ENCODE data around the gene PXDN.
"Not testable (repeated sequence)": the region's sequence is repeated elsewhere in the genome, so short reads cannot be mapped to it uniquely, and the experiment has no call there.

PXDN gene

DNA sequence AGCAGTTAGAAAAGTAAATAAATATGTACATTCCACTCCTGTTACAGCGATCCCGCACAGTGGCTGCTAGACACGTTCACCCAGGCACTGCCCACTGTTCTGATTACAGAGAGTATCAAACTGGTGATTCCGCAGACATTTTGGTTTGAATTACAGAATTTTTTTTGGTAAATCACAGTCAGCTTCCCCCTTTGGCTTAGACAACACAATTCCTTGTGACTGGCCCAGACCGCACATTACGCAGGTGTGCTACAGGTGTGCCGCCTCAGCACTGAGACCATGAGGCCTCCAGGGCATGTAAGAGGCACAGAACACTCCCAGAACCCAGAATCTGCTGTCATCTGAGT is 112.3 kb downstream of the PXDN start:
- intact Hi-C loops (cut with micrococcal nuclease): no loop called here
- no peaks in the 10 kb centered on the region for H3K36me3 Mint-ChIP-seq (ENCODE audit: low read depth)

DNA sequence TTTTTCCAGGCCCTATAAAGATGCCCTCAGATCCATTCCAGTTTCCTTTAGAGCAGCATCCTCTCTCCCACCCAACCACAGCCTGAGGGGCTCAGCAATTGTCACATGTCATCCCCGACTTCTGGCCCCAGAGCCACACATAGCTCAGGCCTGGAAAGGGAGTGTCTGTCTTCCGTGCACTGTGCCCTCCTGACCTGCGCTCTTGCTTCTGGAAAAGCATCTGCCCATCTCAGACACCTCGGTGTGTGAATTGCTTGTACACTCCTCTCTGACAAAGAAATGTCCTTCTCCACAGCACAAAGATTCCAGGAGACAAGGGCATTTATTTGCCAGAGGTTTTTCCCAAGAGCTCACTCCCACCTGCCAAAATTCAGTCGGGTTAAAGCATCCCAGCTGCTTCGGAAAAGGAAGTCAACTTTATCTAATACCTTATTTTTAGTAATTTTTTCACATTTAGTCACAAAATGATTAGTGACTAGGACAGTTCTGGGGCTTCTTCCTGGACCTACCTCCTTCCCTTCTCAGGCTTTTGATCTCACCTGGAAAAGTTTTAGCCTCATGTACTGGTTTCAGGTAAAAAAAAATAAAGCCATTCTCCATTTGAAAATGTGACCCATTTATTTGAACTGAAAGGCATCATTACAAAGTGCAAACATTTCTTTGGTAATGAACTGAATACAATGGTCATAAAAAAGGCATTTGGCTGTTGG is 112.9 kb downstream of the PXDN start:
- H3K4me3 Mint-ChIP-seq: no peak overlapping the region
- H3K27me3 Mint-ChIP-seq: no peaks in the 10 kb centered on the region
- H3K27ac Mint-ChIP-seq: no peak overlapping the region
- no peaks in the 10 kb centered on the region for H3K9me3 Mint-ChIP-seq
- intact Hi-C loops (cut with micrococcal nuclease): no loop called here
- no peaks in the 10 kb centered on the region for H3K36me3 Mint-ChIP-seq (ENCODE audit: low read depth)
- H3K4me1 Mint-ChIP-seq (ENCODE audit: low read depth): no peaks in the 10 kb centered on the region

More for the DNA sequence above, 112.3 kb downstream of the PXDN start:
- H3K27ac Mint-ChIP-seq: no peak overlapping the region
- no peak overlapping the region for H3K4me3 Mint-ChIP-seq
- H3K4me1 Mint-ChIP-seq (ENCODE audit: low read depth): no peaks in the 10 kb centered on the region
- no peaks in the 10 kb centered on the region for H3K27me3 Mint-ChIP-seq
- H3K9me3 Mint-ChIP-seq: no peaks in the 10 kb centered on the region

DNA sequence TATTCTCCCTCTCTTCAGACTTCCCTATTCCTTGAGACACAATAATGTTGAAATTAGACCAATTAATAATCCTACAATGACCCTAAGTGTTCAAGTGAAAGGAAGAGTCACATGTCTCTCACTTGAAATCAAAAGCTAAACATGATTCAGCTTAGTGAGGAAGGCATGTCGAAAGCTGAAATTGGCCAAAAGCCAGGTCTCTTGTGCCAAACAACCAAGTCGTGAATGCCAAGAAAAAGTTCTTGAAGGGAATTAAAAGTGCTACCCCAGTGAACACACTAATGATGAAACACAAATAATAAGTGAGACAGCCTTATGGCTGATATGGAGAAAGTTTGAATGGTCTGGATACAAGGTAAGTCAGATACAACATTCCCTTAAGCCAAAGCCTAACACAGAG is 115.4 kb downstream of the PXDN start:
- intact Hi-C loops (cut with micrococcal nuclease): no loop called here
- Mint-ChIP-seq H3K9me3 (no peaks in the 10 kb centered on the region), H3K4me1 (ENCODE audit: low read depth) (no peaks in the 10 kb centered on the region), H3K36me3 (ENCODE audit: low read depth) (no peaks in the 10 kb centered on the region), H3K4me3 (no peak overlapping the region), H3K27ac (no peak overlapping the region), H3K27me3 (no peaks in the 10 kb centered on the region)

DNA sequence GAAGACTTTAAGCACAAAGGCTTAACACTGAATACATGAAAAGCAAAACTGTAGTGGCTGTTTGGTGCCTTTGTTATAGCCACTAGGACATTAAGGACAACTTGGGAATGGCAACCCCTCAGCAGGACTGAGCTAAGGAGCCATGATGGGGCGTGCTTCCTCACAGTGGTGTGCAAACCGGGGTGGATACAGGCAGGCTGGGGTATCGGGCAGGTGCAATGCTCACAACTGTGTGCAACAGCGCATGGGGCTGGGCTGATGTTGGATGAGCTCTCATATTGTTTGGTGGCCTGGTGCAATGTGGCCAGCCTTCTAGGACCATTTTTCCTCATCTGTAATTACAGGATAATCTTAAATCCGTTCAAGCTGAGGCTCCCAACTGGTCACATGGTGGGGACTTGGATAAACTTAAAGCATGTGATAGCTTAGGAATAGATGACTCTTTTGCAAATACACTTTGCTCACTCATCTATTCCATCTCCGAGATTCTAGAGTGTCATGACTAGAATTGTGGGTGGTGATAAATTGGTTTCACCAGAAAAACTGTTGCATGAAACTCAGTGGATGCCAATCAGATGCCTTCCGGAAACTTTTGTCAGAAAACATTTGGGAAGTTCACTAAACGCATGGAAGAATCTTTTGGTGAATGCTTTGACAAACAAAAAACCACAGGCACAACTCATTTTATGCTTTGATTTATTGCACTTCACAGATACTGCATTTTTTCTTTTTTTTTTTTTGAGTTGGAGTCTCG is 116.5 kb downstream of the PXDN start:
- Mint-ChIP-seq H3K4me3 (no peak overlapping the region), H3K27ac (no peak overlapping the region)

GRCh38 chr2:1626271-1626681 is 118.0 kb downstream of the PXDN start:
- intact Hi-C loops (cut with micrococcal nuclease): no loop called here
- Mint-ChIP-seq H3K9me3 (peaks cover 8% of the 10 kb centered on the region), H3K36me3 (ENCODE audit: low read depth) (no peaks in the 10 kb centered on the region), H3K4me3 (no peak overlapping the region), H3K4me1 (ENCODE audit: low read depth) (no peaks in the 10 kb centered on the region), H3K27me3 (no peaks in the 10 kb centered on the region), H3K27ac (no peak overlapping the region)

More for the DNA sequence above, 116.5 kb downstream of the PXDN start:
- Mint-ChIP-seq H3K4me1 (ENCODE audit: low read depth) (no peaks in the 10 kb centered on the region), H3K36me3 (ENCODE audit: low read depth) (no peaks in the 10 kb centered on the region), H3K9me3 (no peaks in the 10 kb centered on the region), H3K27me3 (no peaks in the 10 kb centered on the region)
- intact Hi-C loops (cut with micrococcal nuclease): no loop called here

GRCh38 chr2:1625281-1626001 is 118.9 kb downstream of the PXDN start:
- peaks cover 8% of the 10 kb centered on the region for H3K9me3 Mint-ChIP-seq
- H3K4me1 Mint-ChIP-seq (ENCODE audit: low read depth): no peaks in the 10 kb centered on the region
- no peaks in the 10 kb centered on the region for H3K36me3 Mint-ChIP-seq (ENCODE audit: low read depth)
- intact Hi-C loops (cut with micrococcal nuclease): no loop called here
- no peak overlapping the region for H3K27ac Mint-ChIP-seq
- H3K27me3 Mint-ChIP-seq: no peaks in the 10 kb centered on the region
- no peak overlapping the region for H3K4me3 Mint-ChIP-seq

GRCh38 chr2:1623906-1624445 is 120.3 kb downstream of the PXDN start:
- Mint-ChIP-seq H3K27me3 (no peaks in the 10 kb centered on the region), H3K4me3 (no peak overlapping the region), H3K4me1 (ENCODE audit: low read depth) (no peaks in the 10 kb centered on the region), H3K27ac (no peak overlapping the region), H3K36me3 (ENCODE audit: low read depth) (no peaks in the 10 kb centered on the region), H3K9me3 (peaks cover 8% of the 10 kb centered on the region)
- intact Hi-C loops (cut with micrococcal nuclease): no loop called here

GRCh38 chr2:1622521-1623200 is 121.7 kb downstream of the PXDN start:
- H3K4me3 Mint-ChIP-seq: no peak overlapping the region
- no peaks in the 10 kb centered on the region for H3K27me3 Mint-ChIP-seq
- H3K27ac Mint-ChIP-seq: no peak overlapping the region
- intact Hi-C loops (cut with micrococcal nuclease): no loop called here
- H3K36me3 Mint-ChIP-seq (ENCODE audit: low read depth): no peaks in the 10 kb centered on the region
- H3K9me3 Mint-ChIP-seq: peaks cover 8% of the 10 kb centered on the region
- H3K4me1 Mint-ChIP-seq (ENCODE audit: low read depth): no peaks in the 10 kb centered on the region

- H3K4me3 Mint-ChIP-seq; H3K27ac Mint-ChIP-seq; H3K36me3 Mint-ChIP-seq (ENCODE audit: low read depth); H3K27me3 Mint-ChIP-seq; H3K4me1 Mint-ChIP-seq (ENCODE audit: low read depth); H3K9me3 Mint-ChIP-seq; intact Hi-C loops (cut with micrococcal nuclease): not testable (repeated sequence)
Measured at GRCh38 chr2:1621976-1622375, 122.3 kb downstream of the PXDN start.

- Mint-ChIP-seq H3K27ac (no peak overlapping the region), H3K9me3 (peaks cover 8% of the 10 kb centered on the region), H3K4me1 (ENCODE audit: low read depth) (no peaks in the 10 kb centered on the region), H3K36me3 (ENCODE audit: low read depth) (no peaks in the 10 kb centered on the region), H3K27me3 (no peaks in the 10 kb centered on the region), H3K4me3 (no peak overlapping the region)
- intact Hi-C loops (cut with micrococcal nuclease): no loop called here
Measured at GRCh38 chr2:1621501-1621900, 122.8 kb downstream of the PXDN start.

DNA sequence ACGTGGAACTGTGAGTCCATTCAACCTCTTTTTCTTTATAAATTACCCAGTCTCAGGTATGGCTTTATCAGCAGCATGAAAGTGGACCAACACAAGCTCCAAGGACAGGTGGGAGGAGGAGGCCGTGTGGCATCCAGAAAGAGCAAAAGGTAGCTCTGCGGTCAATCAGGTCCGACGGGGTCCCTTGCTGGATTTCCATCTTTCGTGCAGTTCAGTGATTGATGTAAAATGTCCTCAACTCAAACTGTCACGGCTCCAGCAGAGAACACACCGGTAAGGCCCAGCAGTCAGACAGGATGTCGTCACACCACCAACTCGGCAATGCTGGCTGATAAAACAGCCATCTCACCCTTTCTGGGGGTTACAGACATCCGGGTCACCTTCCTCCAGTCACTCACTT is 123.3 kb downstream of the PXDN start:
- Mint-ChIP-seq H3K27me3 (no peaks in the 10 kb centered on the region), H3K4me3 (no peak overlapping the region), H3K36me3 (ENCODE audit: low read depth) (no peaks in the 10 kb centered on the region), H3K4me1 (ENCODE audit: low read depth) (no peaks in the 10 kb centered on the region), H3K27ac (no peak overlapping the region), H3K9me3 (peaks cover 8% of the 10 kb centered on the region)
- intact Hi-C loops (cut with micrococcal nuclease): no loop called here

GRCh38 chr2:1620081-1620480 is 124.2 kb downstream of the PXDN start:
- no peaks in the 10 kb centered on the region for H3K27me3 Mint-ChIP-seq
- peaks cover 8% of the 10 kb centered on the region for H3K9me3 Mint-ChIP-seq
- no peaks in the 10 kb centered on the region for H3K4me1 Mint-ChIP-seq (ENCODE audit: low read depth)
- intact Hi-C loops (cut with micrococcal nuclease): no loop called here
- no peak overlapping the region for H3K4me3 Mint-ChIP-seq
- H3K36me3 Mint-ChIP-seq (ENCODE audit: low read depth): no peaks in the 10 kb centered on the region
- no peak overlapping the region for H3K27ac Mint-ChIP-seq

- intact Hi-C loops (cut with micrococcal nuclease): no loop called here
- no peak overlapping the region for H3K27ac Mint-ChIP-seq
- H3K36me3 Mint-ChIP-seq (ENCODE audit: low read depth): no peaks in the 10 kb centered on the region
- peaks cover 8% of the 10 kb centered on the region for H3K9me3 Mint-ChIP-seq
- H3K4me1 Mint-ChIP-seq (ENCODE audit: low read depth): no peaks in the 10 kb centered on the region
- no peak overlapping the region for H3K4me3 Mint-ChIP-seq
- H3K27me3 Mint-ChIP-seq: no peaks in the 10 kb centered on the region
Measured at GRCh38 chr2:1619556-1619955, 124.8 kb downstream of the PXDN start.

DNA sequence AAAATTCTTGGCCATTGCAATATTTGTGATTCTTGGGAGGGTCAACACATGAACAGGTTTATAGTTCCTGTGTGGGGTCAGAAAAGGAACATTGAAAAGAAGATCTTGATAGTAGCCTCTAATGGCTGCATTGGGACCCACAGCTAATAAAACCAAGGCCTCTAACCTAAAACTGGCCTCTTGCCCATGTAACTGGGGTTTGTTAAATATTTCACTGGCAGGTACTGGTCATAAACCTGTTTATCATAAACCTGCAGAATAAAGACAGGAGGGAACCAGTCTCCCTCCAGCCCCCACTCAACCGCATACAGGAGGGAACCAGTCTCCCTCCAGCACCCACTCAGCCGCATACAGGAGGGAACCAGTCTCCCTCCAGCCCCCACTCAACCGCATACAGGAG is 125.3 kb downstream of the PXDN start:
- Mint-ChIP-seq H3K27ac (no peak overlapping the region), H3K4me1 (ENCODE audit: low read depth) (no peaks in the 10 kb centered on the region), H3K27me3 (no peaks in the 10 kb centered on the region), H3K4me3 (no peak overlapping the region), H3K9me3 (peaks cover 8% of the 10 kb centered on the region), H3K36me3 (ENCODE audit: low read depth) (no peaks in the 10 kb centered on the region)
- intact Hi-C loops (cut with micrococcal nuclease): no loop called here

Measured in dendritic cell treated with granulocyte-macrophage colony-stimulating factor and Interleukin-4, amounts not matched to agents 40 ng/mL and 50 ng/mL, for 4 days (primary cell).